ENCODE measurements around the gene BTBD2.

Gene BTBD2

DNA sequence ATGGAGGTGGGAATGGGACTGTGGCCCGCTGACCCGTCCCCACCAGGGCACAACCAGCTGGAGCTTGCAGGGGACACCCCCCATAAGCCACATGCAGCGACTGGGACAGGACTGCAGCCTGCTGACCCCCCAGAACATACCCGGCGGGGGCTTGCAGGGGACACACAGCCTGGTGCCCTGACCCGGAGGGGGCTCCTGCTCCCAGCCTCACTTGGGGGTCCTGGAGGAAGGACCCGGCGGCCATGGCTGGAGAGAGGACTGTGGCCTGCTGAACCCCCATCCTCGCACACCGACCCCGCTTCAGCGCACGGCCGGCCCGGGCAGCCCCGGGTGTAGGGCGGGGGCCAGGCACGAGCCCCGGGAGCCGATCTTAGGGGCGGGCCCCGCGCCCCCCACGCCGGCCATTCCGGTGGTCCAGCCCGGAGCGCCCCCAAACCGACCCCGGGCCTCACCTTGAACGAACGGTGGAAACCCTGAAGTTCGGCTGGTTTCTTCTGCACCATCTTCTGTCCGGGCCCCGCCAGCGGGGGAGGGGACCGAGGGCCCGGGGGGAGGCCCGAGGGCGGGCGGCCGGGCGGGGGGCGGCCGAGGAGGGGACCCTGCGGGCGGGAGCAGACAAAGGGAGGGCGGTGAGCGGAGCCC is 35.0 kb upstream of the BTBD2 start:
- no peak for DNase-seq

DNA sequence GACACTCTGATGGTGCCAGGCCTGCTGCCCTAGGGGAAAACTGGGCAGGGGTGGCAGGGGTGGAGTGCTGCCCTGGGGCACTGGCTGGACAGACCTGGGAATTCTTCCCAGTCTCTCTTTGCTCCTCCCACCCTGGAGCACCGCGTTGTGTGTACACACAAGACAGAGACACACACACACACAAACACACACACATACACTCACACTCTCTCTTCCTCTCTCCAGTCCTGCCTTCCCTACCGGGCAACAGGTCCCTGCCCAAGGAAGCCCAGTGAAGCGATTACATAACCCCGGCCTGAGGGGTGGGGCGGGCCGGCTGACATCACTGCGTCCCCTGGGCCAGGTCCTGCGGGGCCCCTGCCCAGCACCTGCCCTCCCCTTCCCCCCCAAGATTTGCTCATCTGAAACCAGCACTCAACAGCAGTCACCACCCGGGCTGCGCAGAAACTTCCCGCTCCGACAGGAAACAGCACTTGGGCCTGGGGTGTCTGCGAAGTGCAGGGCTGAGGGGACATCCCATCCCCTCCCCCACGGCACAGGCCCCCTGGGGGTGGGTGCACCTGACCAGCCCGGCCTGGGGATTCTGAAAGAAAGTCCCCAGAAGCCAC is 34.3 kb upstream of the BTBD2 start:
- peak; percentile 53 to 64 for DNase-seq

DNA sequence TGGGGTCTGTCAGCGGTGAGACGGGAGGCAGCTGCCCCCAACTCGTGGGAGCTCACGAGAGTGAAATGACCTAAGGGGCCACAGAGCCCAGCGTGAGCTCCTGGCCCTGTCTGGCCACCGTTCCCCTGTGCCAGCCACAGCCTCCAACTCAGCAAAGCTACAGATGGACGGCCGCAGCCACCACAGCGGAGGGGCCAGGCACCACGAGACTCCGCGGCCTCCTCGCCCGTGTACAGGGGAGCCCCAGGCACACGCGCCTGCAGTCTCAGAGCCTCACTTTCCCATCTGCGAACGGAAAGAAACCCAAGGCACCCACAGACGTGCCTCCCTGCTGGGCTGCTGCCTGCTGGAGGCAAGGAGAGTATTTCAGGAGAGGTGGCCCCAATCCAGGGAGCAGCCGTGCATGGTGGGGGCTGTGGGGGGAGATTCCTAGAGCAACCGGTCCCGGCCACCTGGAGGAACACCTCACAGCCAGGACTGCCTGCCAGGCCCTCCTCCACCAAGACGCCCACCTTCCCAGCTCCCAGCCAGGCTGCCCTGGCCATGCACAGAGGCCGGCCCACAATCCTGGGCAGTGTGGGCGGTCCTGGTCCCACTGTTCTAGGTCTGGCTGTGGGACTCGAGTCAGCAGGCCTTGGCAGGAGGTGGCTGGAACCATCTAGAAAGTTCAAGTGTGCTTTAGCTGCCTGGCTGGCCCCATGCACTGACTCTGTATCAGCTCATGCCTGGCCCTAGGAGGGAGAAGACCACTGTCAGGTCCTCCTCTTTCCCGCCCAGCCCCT is 33.6 kb upstream of the BTBD2 start:
- no peak for DNase-seq

DNA sequence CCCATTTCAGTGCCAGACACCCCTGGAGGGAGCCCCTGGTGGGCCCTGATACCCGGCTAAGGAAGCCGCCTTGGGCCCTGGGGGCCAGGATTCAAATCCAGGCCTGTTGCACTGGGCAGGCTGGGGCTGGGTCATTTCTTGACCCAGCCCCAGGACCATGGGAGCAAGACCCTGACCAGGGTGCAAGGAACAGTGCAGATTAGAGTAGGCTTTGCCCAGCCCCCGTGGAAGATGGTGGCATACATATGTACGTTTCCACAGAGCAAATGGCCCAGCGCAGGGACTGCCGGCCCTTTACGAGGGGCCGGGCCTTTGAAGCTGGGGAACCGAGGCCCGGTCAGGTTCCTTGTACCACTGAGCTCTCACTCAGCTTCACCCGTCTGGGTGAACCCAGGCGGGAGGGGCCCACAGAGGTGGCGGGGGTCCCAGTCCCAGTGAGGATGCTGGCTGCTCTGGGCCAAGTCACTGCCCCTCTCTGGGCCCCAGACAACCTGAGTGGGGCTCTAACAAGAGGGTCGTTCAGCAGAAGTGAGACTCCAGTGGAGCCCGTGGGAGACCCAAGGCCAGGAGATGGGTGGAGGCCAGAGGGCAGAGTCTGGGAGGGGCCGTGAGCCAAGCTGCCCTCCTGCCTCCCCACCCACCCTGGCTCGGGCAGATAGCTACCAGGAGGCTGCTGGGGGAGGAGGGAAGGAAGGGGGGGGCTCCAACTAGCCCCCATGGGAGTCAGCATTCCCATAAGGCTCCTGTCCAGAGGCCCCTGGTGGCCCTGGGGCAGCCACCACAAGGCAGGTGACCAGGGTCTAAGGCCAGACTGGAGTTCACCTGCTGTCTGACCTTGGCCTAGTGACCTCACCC is 32.8 kb upstream of the BTBD2 start:
- DNase-seq = no peak

DNA sequence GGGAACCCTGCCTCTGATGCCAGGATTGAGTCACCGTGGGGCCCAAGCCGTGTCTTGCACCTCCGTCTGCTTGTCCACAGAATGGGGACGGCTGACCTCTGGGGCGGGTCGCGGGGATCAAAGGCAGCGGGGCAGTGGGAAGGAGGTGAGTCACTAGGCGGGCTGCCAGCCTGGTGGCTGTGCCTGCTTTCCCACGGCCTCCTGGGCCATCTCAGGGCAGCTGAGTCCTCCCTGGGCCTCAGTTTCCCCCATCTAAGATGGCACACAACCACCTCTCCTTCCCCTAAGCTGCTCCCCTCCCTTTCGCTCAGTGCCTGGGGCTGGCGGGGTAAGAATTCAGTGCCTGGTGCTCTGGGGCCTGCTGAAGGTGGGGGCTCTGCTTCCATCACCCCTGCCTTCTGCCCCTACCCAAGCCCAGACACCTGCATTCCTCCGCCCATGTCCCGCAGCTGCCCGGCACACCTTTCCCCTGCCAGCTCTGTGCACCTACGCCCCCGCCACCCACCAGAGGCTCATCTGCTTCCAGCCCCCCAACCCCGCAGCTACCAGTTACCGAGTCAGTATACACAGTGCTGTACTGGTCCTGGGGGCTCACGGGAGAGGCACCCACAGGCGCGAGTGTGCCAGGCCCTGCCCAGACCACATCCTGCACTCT is 32.1 kb upstream of the BTBD2 start:
- no peak for DNase-seq

DNA sequence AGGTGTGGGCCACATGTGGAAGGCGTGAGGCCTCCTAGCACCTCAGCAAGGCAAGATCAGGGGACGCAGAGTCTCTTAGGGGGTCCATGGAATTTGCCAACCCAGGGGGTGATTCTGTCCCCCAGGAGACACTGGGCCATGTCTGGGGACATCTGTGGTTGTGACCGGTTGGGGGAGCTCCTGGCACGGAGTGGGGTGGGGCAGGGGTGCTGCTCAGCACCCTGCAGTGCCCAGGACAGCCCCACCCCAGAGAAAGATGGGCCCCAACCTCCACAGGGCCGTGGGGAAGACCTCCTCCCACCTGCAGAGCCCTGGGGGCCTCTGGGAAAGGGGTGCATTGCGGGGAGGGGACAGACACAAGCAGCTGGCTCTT is 31.5 kb upstream of the BTBD2 start:
- no peak for DNase-seq

DNA sequence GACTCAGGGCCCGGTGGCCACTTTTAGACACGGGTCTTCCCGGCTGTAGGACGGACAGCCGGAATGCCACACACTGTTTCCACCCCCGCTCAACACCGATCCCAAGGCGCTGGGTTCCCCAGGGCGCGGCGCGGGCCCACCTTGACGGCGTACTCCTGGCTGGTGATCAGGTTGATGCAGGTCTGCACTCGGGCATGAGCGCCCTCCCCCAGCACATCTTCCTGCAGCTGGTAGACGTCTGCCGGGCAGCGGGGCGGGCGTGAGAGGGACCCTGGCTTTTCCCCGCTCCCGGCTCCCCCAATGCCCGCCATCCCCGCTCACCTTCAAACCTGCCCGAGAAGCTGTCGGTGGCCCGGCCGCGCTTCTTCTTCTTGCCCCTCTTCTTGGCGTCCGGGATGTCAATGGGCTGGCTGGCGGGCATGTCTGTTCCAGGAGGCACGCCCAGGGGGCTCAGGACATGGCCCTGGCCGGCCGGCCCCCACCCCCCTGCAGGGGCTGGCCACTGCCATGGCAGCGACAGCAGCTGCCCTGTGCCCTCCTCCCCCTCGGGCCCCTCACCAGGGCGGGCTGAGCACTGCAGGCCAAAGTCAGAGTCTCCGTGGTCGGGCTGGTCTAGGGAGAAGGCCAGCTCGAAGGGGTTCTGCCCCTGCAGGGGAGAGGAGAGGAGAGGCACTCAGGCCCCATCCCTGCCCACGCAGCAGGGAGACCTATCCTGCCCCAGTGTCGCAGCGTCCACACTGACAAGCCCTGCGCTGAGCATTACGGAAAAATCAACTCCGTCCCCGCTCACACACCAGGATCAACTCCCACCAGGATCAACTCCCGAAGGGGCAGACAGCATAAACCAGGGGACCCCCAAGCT is 30.8 kb upstream of the BTBD2 start:
- no peak for DNase-seq

DNA sequence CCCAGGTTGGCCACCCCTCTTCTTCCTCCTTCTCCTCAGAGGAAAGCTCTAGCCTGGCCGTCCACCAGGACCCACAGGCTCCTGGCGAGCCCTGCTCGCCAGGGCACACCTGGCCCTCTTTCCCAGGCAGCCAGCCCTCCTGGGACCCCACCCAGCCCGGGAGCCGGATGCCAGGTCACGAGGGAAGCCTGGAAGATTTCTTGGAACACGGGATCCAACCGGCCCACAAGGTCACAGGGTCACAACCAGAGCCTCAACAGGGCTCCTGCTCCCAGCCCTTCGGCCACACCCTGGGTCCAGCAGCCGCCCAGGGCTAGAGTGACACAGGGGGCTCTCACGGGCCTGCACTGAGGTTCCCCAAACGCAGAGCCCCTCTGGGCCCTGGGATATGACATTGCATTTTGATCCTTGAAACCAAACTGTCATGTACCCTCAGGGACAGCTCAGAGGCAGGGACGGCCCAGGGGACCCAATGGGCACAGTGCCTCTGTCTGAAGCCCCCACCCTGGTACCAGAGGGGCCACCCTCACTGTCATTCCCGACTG is 30.1 kb upstream of the BTBD2 start:
- DNase-seq = no peak

DNA sequence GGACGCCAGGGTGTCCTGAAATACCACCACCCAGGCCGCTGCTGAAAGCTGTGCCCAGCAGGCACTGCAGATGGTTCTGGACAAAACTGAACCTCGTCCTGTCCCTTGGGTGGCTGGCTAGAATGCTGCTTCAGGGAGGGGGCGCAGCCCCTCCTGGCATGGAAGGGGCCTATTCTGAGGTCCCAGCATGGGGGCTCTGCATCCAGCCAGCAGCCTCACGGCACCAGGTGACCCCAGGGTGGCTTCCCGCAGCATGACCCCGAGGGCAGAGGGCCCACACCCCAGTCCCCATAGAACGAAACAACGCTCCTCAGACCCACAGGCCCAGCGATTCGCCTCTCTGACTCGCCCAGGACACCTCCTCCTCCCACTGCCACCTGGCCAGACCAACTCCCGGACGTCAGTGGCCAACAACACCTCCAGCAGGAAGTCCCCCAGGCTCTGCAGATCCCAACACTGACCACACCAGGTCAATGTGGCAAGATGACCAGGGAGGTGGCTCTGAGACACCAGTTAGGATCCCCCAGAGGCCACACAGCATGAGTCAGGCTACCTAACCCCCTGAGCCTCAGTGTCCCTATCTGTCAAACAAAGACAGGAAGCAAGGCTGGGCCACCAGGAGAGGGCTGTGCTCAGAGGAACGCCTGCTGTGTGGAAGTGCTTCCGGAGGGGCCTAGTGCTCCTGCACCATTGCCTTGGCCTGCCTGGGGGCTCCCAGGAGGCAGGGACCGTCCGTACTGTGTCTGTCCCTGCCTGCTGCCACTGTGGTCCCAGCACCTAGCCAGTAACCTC is 29.4 kb upstream of the BTBD2 start:
- DNase-seq = no peak

DNA sequence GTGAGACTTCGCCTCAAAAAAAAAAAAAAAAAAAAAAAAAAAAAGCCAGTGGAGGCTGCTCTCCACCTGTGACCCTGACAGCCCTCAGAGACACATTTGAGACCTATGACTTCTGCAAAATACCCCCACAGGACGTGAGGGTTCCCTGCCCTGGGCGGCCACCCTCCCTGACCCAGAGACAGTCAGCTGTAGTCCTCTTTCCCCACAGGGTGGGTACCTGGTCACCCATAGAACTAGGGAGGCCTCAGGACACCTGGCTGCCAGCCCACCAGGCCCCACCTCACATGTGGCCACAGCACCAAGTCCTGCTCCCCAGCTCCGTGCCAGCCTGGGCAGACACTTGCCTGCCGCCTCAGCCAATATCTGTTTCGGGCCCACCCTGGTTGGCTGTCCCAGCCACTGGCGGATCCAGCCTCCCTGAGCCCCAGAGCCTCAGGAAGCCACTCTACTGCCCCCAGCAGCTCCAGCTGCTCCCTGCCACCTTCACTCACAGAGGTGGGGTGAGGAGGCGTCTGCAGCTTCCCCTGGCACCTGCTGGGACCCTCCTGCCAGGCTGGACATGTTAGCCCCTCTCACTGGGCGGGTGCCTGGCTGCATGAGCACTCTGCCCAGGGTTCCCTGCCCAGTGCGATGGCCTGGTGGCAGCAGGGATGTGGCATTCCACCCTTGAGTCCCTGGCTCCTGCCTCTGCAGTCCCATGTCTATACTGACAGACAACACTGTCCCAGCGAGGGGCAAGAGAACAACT is 28.6 kb upstream of the BTBD2 start:
- no peak for DNase-seq

DNA sequence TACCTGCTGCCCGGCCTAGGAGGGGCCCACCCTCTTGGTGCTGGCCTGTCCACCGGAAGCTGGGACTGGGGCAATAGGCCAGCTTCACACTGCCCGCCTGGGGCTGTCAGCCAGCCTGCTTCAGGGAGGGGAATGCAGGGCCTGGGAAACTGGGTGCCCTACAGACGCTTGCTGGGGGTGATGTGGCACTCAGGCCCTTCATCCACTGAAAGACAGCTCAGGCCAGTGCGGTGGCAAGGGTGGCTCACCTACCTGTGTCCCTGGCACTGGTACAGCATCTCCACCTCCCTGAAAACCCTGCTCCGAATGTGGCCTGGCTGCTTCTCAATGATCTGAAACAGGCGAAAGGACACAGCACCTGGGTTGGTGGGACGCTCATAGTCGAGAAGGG is 27.7 kb upstream of the BTBD2 start:
- no peak for DNase-seq

DNA sequence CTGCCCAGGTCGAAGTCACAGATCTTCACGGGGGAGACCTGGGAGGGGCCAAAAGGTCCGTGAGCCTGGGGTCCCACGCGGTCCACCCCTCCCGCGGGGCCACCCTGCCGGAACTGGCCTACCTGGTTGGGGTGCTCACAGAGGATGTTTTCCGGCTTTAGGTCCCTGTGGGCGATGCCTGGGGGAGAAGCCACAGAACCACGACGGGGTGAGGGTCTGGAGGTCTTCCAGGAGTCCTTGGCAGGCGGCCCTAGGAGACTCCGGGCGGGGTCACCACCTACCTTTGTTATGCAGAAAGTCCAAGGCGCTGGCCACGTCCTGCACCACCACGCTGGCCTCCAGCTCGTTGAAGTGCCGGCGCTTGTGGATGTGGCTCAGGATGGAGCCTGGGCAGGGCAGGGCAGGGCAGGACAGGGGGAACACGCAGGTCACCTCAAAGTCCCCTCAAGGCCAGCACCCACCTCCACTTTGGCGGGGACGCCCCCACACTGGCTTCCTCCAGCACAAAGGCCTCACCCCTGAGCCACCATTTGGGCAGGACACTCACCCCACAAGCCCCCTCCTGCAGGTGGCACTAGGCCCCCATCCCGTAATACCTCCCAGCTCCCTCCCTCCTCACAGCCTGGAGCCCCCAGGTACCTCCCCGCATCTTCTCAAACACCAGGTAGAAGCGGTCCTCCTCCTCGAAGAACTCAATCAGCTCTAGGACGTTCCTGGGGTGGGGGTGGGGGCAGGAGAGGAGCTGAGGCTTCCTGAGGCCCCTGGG is 27.2 kb upstream of the BTBD2 start:
- no peak for DNase-seq

DNA sequence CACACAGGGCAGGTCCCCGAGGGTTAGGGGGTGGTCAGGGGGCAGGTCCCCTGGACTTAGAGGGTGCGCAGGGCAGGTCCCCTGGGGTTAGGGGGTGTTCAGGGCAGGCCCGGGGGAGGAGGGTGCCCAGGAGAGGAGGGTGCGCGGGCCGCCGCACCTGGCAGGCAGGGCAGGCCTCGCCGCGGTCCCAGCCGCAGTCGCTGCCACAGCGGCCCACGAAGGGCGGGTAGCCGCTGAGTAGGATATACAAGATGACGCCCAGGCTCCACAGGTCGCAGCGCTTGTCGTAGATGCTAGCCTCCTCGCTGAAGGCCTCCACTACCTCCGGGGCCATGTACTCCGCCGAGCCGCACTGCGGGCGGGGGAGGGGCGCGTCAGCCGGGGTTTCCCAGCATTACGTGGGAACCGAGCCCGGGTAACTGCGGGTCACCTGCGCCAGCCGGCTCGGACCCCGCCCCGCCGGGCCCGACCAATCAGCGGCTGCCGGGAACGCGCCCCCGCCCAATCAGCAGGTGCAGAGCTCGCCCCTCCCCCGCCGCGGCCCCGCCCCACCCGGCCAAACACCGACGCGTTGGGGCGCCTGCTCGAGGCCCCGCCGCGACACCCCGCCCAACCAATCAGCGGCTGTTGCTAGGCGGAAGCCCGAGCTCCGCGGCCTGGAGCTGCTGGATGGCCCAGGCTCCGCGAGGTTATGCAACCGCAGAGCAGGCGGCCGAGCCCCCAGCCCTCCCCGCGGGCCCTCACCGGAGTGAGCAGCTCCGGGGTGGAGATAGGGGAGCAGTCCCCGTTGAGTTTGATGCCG is 26.4 kb upstream of the BTBD2 start:
- DNase-seq = peak; percentile 99

DNA sequence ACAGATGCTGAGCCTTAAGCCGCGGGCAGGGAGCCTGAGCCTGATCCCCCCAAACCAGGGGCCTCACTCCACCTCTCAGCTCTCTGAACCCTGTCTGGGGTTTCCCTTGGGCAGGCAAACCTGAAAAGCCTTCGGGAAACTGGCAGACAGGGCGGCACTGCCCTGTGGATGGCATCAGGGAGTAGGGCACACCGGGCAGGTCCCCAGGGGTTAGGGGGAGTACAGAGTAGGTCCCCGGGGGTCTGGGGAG is 25.8 kb upstream of the BTBD2 start:
- DNase-seq = no peak

DNA sequence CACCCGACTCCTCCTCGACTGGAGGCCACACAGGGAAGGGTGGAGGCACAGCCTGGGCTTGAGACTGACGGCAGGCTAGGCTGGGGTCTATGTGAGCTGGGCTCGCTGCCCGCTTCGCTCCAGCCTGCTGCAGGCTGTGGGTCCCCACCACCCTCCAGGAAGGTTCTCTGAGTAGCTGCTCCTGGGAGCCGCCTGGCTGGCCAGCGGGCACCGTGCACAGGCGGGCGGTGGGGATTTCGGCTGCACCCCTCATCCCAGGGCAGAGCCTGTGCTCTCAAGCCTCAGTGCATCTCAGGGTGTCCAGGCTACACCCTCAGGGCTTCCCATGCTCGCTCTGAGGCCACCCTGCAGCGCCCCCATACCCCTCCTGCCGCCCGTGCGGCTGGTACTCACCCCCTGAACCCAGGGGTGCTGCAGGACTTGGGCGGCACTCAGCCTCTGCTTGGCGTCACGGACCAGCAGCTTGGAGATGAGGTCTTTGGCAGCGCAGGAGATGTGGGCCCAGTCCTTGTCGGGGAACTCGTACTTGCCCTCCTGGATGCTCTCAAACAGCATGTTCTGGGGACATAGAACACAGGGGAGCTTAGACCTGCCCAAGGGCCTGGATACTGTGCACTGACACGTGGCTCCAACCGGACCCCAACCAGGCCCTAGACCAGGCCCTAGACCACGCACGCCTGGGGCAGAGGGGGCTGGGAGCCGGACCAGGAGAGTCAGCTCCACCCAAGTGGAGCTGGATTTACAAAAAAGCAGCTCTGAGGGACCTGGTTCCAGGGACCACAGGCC is 25.3 kb upstream of the BTBD2 start:
- no peak for DNase-seq

DNA sequence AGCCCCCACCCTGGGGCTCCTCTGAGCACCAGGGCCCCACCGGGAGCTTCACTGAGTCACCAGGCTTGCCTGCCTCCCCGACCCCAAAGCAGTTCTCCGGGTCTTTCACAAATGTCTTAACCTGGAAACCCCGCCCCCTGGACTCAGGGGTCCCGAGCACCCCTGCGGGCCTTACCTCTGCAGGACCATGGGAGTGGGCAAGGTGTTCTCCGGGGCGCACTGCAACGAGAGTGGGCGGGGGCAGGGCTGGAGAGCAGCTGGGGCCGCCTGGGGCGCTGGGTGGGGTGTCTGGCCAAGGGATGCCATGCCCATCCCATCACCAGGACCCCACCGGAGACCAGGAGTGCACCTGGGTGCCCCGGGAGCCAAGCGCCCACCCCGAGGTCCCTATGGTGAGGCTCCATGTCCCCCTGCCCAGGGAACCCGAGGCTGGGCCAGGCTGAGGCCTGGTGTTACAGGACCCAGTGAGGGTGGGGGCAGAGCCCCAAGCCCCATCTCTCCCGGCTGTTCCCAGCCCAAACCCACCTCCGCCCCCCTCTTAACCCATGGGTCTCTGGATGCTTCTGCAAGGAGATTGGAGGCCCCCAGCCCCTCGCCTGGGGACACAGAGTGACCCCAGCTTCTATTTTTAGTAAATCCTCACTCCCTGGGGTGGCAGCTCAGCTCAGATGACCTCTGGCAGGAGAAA is 24.6 kb upstream of the BTBD2 start:
- DNase-seq = no peak
